HepG2 (cell line): ENCODE results near the gene ENPP1. TPM values are rescaled to one million over a fixed set of nuclear protein-coding genes. Genes with fewer than 3 reads are reported as not detected.

ENCODE experiments used
- CREM ChIP-seq, 2 experiments: sonication (generic) in 1 of 2; formaldehyde crosslinking in 1 of 2; IDR thresholded peaks; 2 replicates each; pipeline versions ENCODE4 v1.4.0 to v1.6.1; 2016 to 2020; ENCODE audit warnings: antibody characterized with exemption in 1 of 2, mild to moderate bottlenecking in 1 of 2, missing genetic modification reagents in 1 of 2
- HHEX ChIP-seq: IDR thresholded peaks from 2 replicates; pipeline ENCODE4 v1.6.1; 2016; ENCODE audit warnings: control low read depth
- HIVEP1 ChIP-seq: sonication (generic); formaldehyde crosslinking; IDR thresholded peaks from 2 replicates; pipeline ENCODE4 v1.4.0; 2020; ENCODE audit warnings: mild to moderate bottlenecking, missing genetic modification reagents
- MATR3 ChIP-seq: sonication (generic); formaldehyde crosslinking; IDR thresholded peaks from 2 replicates; pipeline ENCODE4 v1.4.0; 2020; ENCODE audit warnings: missing genetic modification reagents
- POLR2A ChIP-seq, 2 experiments: IDR thresholded peaks; 2 replicates each; pipeline ENCODE4 v1.6.1; 2011; ENCODE audit warnings: low read depth in 2 of 2, low read length in 2 of 2, mild to moderate bottlenecking in 1 of 2, moderate library complexity in 1 of 2; ENCODE audit not compliant: insufficient read depth in 1 of 2
- SMC3 ChIP-seq: IDR thresholded peaks from 2 replicates; pipeline ENCODE4 v1.6.1; 2011; ENCODE audit warnings: low read length, improper control_type of control experiment
- TBL1XR1 ChIP-seq: fragments of 150-350 bp; IDR thresholded peaks from 2 replicates; pipeline ENCODE4 v1.6.1; 2014; ENCODE audit warnings: borderline replicate concordance, low read length; ENCODE audit not compliant: partially characterized antibody
- TBP ChIP-seq: sonication (generic); formaldehyde crosslinking; IDR thresholded peaks from 2 replicates; pipeline ENCODE4 v1.5.0; 2020; ENCODE audit warnings: missing genetic modification reagents
- ZFX ChIP-seq: sonication (generic); formaldehyde crosslinking; IDR thresholded peaks from 2 replicates; pipeline ENCODE4 v1.4.0; 2020; ENCODE audit warnings: mild to moderate bottlenecking, low read depth, missing genetic modification reagents, moderate library complexity
- ZFY ChIP-seq: sonication (generic); formaldehyde crosslinking; IDR thresholded peaks from 2 replicates; pipeline ENCODE4 v1.4.0; 2020; ENCODE audit warnings: missing genetic modification reagents
- ZMYM4 ChIP-seq: sonication (generic); formaldehyde crosslinking; IDR thresholded peaks from 2 replicates; pipeline ENCODE4 v1.8.1; 2023; ENCODE audit warnings: mild to moderate bottlenecking, missing genetic modification reagents
- ZNF205 ChIP-seq: IDR thresholded peaks from 2 replicates; pipeline ENCODE4 v1.6.1; 2018; ENCODE audit warnings: missing biosample characterization, missing genetic modification reagents
- ZNF234 ChIP-seq: sonication (generic); formaldehyde crosslinking; conservative IDR thresholded peaks from 2 replicates; pipeline ENCODE4 v1.5.1; 2020; ENCODE audit warnings: mild to moderate bottlenecking, missing genetic modification reagents
- ZNF317 ChIP-seq: sonication (generic); formaldehyde crosslinking; IDR thresholded peaks from 2 replicates; pipeline ENCODE4 v1.5.0; 2020; ENCODE audit warnings: mild to moderate bottlenecking, missing genetic modification reagents
- ZNF605 ChIP-seq: sonication (generic); formaldehyde crosslinking; IDR thresholded peaks from 2 replicates; pipeline ENCODE4 v1.8.0; 2022; ENCODE audit warnings: mild to moderate bottlenecking, missing genetic modification reagents
- ZNF629 ChIP-seq: sonication (generic); formaldehyde crosslinking; conservative IDR thresholded peaks from 2 replicates; pipeline ENCODE4 v1.5.0; 2020; ENCODE audit warnings: missing genetic modification reagents
- ZNF850 ChIP-seq: sonication (generic); formaldehyde crosslinking; conservative IDR thresholded peaks from 2 replicates; pipeline ENCODE4 v1.9.0; 2021; ENCODE audit warnings: mild to moderate bottlenecking, missing genetic modification reagents
- ZNF891 ChIP-seq: sonication (generic); formaldehyde crosslinking; IDR thresholded peaks from 2 replicates; pipeline ENCODE4 v1.5.0; 2020; ENCODE audit warnings: mild to moderate bottlenecking, missing genetic modification reagents
- ZSCAN25 ChIP-seq: sonication (generic); formaldehyde crosslinking; IDR thresholded peaks from 2 replicates; pipeline ENCODE4 v1.8.0; 2022; ENCODE audit warnings: mild to moderate bottlenecking, missing genetic modification reagents
- ZSCAN9 ChIP-seq: IDR thresholded peaks from 2 replicates; pipeline ENCODE4 v1.6.1; 2016; ENCODE audit warnings: borderline replicate concordance
- polyA plus RNA-seq, 8 experiments: library from polyadenylated mRNA; depleted of rRNA in 3 of 8; stranded (reverse) in 7 of 8; unstranded in 1 of 8; fragments of >200 nt; fragmentation: Illumina TruSeq in 4 of 8; extraction: Trizol in 4 of 8; gene quantifications; 2 replicates each; pipeline versions ENCODE4 v1.2.1 to v1.2.3, GENCODE V29; 2011 to 2016; ENCODE audit warnings: low read depth in 4 of 8, missing spikeins in 1 of 8, mixed read lengths in 1 of 8; ENCODE audit not compliant: insufficient read depth in 1 of 8
- total RNA-seq, 5 experiments: library from RNA; depleted of rRNA; stranded (reverse); fragments of >200 nt; fragmentation: Illumina TruSeq; extraction: Trizol; gene quantifications; 2 replicates each; pipeline ENCODE4 v1.2.3, GENCODE V29; 2016; ENCODE audit warnings: low read depth in 1 of 5
- TF ChIP-seq, protein P1 (sequence below): sonication (generic); formaldehyde crosslinking; IDR thresholded peaks from 2 replicates; pipeline ENCODE4 v1.4.0; 2020; ENCODE audit warnings: missing genetic modification reagents, borderline replicate concordance
- TF ChIP-seq, protein P2 (sequence below): sonication (generic); formaldehyde crosslinking; IDR thresholded peaks from 2 replicates; pipeline ENCODE4 v1.8.1; 2023; ENCODE audit warnings: mild to moderate bottlenecking, missing genetic modification reagents, borderline replicate concordance
- TF ChIP-seq, protein P3 (sequence below): sonication (generic); formaldehyde crosslinking; IDR thresholded peaks from 2 replicates; pipeline ENCODE4 v1.8.0; 2022; ENCODE audit warnings: mild to moderate bottlenecking, missing genetic modification reagents, borderline replicate concordance

Gene ENPP1
- total and polyA plus RNA-seq, 2 of the 13 experiments (the other 11 are each of a cell fraction or from before 2014, with no cell fraction given) = 56.5 to 160 TPM

DNA sequence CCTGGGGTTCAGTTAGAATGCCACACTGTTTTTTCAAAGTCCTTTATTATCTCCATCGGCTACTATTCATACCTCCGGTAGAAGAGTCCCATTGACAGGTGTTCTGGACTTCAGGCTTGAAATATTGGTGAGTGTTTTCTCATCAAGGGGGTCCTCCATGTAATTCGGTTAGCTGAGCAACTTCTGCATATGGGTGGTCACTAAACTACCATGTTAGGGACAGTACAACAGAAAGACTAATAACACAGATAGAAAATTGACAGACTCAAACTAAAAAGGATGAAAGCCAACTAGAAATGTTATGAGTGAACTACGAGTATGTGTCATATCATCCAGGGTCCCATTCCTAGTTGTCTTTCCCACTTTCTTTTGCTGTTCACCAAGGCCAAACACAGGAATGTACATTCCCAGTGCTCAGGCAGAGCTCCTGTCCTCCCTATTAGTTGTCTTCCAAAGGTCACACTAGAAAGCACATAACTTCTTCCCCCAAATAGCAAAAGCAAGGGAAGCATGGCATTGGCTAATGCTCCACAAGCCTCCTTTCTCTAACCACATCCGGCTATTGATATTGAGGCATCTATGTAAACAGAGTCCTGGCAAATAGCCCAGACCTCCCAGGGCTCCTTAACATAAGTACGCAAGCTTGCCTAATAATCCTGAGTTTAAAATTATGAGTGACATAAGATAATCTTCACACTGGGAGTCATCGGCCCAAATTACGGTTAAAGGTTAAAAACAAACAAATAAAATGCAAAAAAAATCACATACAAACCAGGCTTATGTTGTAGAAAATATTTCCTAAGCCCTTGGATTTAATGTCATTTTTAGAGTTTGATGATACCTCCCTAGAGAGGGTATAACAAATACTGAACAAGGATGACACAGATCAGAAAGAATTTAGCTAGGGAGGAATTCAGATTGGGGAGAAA lies 130.1 kb downstream of the ENPP1 start (continued):
- TF ChIP-seq, protein P1, sequence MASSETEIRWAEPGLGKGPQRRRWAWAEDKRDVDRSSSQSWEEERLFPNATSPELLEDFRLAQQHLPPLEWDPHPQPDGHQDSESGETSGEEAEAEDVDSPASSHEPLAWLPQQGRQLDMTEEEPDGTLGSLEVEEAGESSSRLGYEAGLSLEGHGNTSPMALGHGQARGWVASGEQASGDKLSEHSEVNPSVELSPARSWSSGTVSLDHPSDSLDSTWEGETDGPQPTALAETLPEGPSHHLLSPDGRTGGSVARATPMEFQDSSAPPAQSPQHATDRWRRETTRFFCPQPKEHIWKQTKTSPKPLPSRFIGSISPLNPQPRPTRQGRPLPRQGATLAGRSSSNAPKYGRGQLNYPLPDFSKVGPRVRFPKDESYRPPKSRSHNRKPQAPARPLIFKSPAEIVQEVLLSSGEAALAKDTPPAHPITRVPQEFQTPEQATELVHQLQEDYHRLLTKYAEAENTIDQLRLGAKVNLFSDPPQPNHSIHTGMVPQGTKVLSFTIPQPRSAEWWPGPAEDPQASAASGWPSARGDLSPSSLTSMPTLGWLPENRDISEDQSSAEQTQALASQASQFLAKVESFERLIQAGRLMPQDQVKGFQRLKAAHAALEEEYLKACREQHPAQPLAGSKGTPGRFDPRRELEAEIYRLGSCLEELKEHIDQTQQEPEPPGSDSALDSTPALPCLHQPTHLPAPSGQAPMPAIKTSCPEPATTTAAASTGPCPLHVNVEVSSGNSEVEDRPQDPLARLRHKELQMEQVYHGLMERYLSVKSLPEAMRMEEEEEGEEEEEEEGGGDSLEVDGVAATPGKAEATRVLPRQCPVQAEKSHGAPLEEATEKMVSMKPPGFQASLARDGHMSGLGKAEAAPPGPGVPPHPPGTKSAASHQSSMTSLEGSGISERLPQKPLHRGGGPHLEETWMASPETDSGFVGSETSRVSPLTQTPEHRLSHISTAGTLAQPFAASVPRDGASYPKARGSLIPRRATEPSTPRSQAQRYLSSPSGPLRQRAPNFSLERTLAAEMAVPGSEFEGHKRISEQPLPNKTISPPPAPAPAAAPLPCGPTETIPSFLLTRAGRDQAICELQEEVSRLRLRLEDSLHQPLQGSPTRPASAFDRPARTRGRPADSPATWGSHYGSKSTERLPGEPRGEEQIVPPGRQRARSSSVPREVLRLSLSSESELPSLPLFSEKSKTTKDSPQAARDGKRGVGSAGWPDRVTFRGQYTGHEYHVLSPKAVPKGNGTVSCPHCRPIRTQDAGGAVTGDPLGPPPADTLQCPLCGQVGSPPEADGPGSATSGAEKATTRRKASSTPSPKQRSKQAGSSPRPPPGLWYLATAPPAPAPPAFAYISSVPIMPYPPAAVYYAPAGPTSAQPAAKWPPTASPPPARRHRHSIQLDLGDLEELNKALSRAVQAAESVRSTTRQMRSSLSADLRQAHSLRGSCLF (CRISPR knock-in tag) = no peak
- TF ChIP-seq ZNF850 (CRISPR knock-in tag) (no peak), TBL1XR1 (peak; percentile 93), MATR3 (no peak), ZMYM4 (CRISPR knock-in tag) (peak; percentile 99), CREM (IDR thresholded peaks at IDR 0.05) (peak; percentile 86), CREM (CRISPR knock-in tag; IDR thresholded peaks at IDR 0.05) (no peak), ZSCAN9 (CRISPR knock-in tag) (peak; percentile 89; the same call in 1 of the 2 replicates), POLR2A (IDR thresholded peaks at IDR 0.05; ENCODE audit: insufficient read depth in 1 of 2, low read depth in 2 of 2, low read length in 2 of 2) (no peak), ZNF317 (CRISPR knock-in tag) (peak; percentile 82), ZNF891 (CRISPR knock-in tag) (no peak), ZNF605 (CRISPR knock-in tag) (peak; percentile 87), TBP (CRISPR knock-in tag) (no peak), ZFX (peak; percentile 65), ZNF234 (CRISPR knock-in tag) (no peak), ZNF629 (CRISPR knock-in tag) (0 out of 2 replicates have a peak, but pooled peaks have one; percentile 31), HHEX (CRISPR knock-in tag) (peak; percentile 82), ZNF205 (CRISPR knock-in tag) (peak; percentile 80; the same call in 1 of the 2 replicates), ZSCAN25 (CRISPR knock-in tag) (0 out of 2 replicates have a peak, but pooled peaks have one; percentile 18), ZFY (CRISPR knock-in tag) (peak; percentile 44; the same call in 1 of the 2 replicates), SMC3 (peak; percentile 29; the same call in 1 of the 2 replicates), HIVEP1 (CRISPR knock-in tag) (no peak)
- TF ChIP-seq, protein P2, sequence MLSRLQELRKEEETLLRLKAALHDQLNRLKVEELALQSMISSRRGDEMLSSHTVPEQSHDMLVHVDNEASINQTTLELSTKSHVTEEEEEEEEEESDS (CRISPR knock-in tag) = peak; percentile 82; the same call in 1 of the 2 replicates
- TF ChIP-seq, protein P3, sequence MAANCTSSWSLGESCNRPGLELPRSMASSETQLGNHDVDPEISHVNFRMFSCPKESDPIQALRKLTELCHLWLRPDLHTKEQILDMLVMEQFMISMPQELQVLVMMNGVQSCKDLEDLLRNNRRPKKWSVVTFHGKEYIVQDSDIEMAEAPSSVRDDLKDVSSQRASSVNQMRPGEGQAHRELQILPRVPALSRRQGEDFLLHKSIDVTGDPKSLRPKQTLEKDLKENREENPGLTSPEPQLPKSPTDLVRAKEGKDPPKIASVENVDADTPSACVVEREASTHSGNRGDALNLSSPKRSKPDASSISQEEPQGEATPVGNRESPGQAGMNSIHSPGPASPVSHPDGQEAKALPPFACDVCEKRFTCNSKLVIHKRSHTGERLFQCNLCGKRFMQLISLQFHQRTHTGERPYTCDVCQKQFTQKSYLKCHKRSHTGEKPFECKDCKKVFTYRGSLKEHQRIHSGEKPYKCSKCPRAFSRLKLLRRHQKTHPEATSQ (CRISPR knock-in tag) = peak; percentile 95; the same call in 1 of the 2 replicates
